GM12878 (cell line): ENCODE data around the gene DPP9. TPM values are rescaled to one million over a fixed set of nuclear protein-coding genes. Genes with fewer than 3 reads are reported as not detected.

ENCODE experiments used
- CBX3 ChIP-seq: fragments of 200-600 bp; sonication (generic); IDR thresholded peaks from 2 replicates; pipeline ENCODE4 v1.6.1; 2016; ENCODE audit warnings: low read depth, borderline replicate concordance
- DPF2 ChIP-seq: fragments of 450-650 bp; IDR thresholded peaks from 2 replicates; pipeline ENCODE4 v1.6.1; 2017; ENCODE audit warnings: mild to moderate bottlenecking
- GABPA ChIP-seq: IDR thresholded peaks from 2 replicates; pipeline ENCODE4 v1.6.1; 2014; ENCODE audit warnings: antibody characterized with exemption, low read depth, mild to moderate bottlenecking, inconsistent platforms
- IKZF2 ChIP-seq, 2 experiments: fragments of 450-650 bp; IDR thresholded peaks; 2 replicates each; pipeline ENCODE4 v1.6.1; 2017; ENCODE audit warnings: mild to moderate bottlenecking in 2 of 2, moderate library complexity in 2 of 2
- JUNB ChIP-seq: IDR thresholded peaks from 2 replicates; pipeline ENCODE4 v1.6.1; 2016; ENCODE audit warnings: antibody characterized with exemption, mild to moderate bottlenecking
- LARP7 ChIP-seq: fragments of 450-650 bp; IDR thresholded peaks from 2 replicates; pipeline ENCODE4 v1.6.1; 2017; ENCODE audit warnings: mild to moderate bottlenecking
- MYB ChIP-seq: fragments of 150-350 bp; IDR thresholded peaks from 2 replicates; pipeline ENCODE4 v1.6.1; 2014; ENCODE audit warnings: mild to moderate bottlenecking, low read depth, low read length, borderline replicate concordance
- NFYA ChIP-seq: IDR thresholded peaks from 2 replicates; pipeline ENCODE4 v1.6.1; 2011; ENCODE audit warnings: low read depth, mild to moderate bottlenecking, low read length, improper control_type of control experiment, borderline replicate concordance
- PAX8 ChIP-seq: fragments of 450-650 bp; IDR thresholded peaks from 2 replicates; pipeline ENCODE4 v1.6.1; 2017; ENCODE audit warnings: mild to moderate bottlenecking, moderate library complexity
- PML ChIP-seq: IDR thresholded peaks from 2 replicates; pipeline ENCODE4 v1.6.1; 2012; ENCODE audit warnings: low read length, inconsistent platforms
- POLR2A ChIP-seq: IDR thresholded peaks from 2 replicates; pipeline ENCODE4 v1.6.1; 2011; ENCODE audit warnings: low read depth, mild to moderate bottlenecking, low read length
- RFX5 ChIP-seq: IDR thresholded peaks from 2 replicates; pipeline ENCODE4 v1.6.1; 2011; ENCODE audit warnings: low read depth, low read length, improper control_type of control experiment
- SIX5 ChIP-seq: IDR thresholded peaks from 2 replicates; pipeline ENCODE4 v1.6.1; 2011; ENCODE audit warnings: mild to moderate bottlenecking, low read depth, low read length, moderate library complexity; ENCODE audit not compliant: severe bottlenecking
- SREBF1 ChIP-seq: IDR thresholded peaks from 2 replicates; pipeline ENCODE4 v1.6.1; 2012; ENCODE audit warnings: mild to moderate bottlenecking, low read length
- SUPT20H ChIP-seq: IDR thresholded peaks from 2 replicates; pipeline ENCODE4 v1.6.1; 2011; ENCODE audit warnings: low read depth, mild to moderate bottlenecking, low read length, moderate library complexity, borderline replicate concordance; ENCODE audit not compliant: control insufficient read depth
- YY1 ChIP-seq: IDR thresholded peaks from 2 replicates; pipeline ENCODE4 v1.6.1; 2011; ENCODE audit warnings: low read depth, mild to moderate bottlenecking, low read length
- ZNF207 ChIP-seq: fragments of 450-650 bp; IDR thresholded peaks from 2 replicates; pipeline ENCODE4 v1.6.1; 2014; ENCODE audit warnings: antibody characterized with exemption, mild to moderate bottlenecking, borderline replicate concordance
- ZNF24 ChIP-seq: fragments of 450-650 bp; IDR thresholded peaks from 2 replicates; pipeline ENCODE4 v1.6.1; 2017; ENCODE audit warnings: antibody characterized with exemption, mild to moderate bottlenecking
- ZZZ3 ChIP-seq: IDR thresholded peaks from 2 replicates; pipeline ENCODE4 v1.6.1; 2011; ENCODE audit warnings: low read depth; ENCODE audit not compliant: control insufficient read depth, insufficient read length
- polyA plus RNA-seq, 11 experiments: library from polyadenylated mRNA; depleted of rRNA in 4 of 11; unstranded in 6 of 11; stranded (reverse) in 5 of 11; fragments of >200 nt; fragmentation: Nextera tagmentation in 4 of 11; fragmentation: Illumina TruSeq in 1 of 11; extraction: Ambion mirVana in 4 of 11; extraction: Trizol in 1 of 11; gene quantifications; 1 replicate in 1 of 11; 2 replicates in 10 of 11; pipeline versions ENCODE4 v1.2.1 to v1.2.3, GENCODE V29; 2011 to 2016; ENCODE audit warnings: inconsistent platforms in 2 of 11, missing spikeins in 2 of 11, low read depth in 1 of 11
- total RNA-seq, 4 experiments: library from RNA; depleted of rRNA in 3 of 4; stranded (reverse); fragments of >200 nt in 3 of 4; fragmentation: Illumina TruSeq in 1 of 4; extraction: Trizol in 1 of 4; gene quantifications; 2 replicates each; pipeline versions ENCODE4 v1.2.1 to v1.2.3, GENCODE V29; 2013 to 2021
- TF ChIP-seq, protein P1 (sequence below): fragments of 150-350 bp; IDR thresholded peaks from 2 replicates; pipeline ENCODE4 v1.6.1; 2016; ENCODE audit warnings: low read depth, low read length
- TF ChIP-seq, protein P2 (sequence below): IDR thresholded peaks from 2 replicates; pipeline ENCODE4 v1.6.1; 2012; ENCODE audit warnings: low read depth, low read length, improper control_type of control experiment
- TF ChIP-seq, protein P3 (sequence below): IDR thresholded peaks from 2 replicates; pipeline ENCODE4 v1.6.1; 2011; ENCODE audit warnings: borderline replicate concordance, low read depth, mild to moderate bottlenecking, moderate library complexity, mixed read lengths, low read length; ENCODE audit not compliant: insufficient read depth; ENCODE audit errors: extremely low read length
- TF ChIP-seq, protein P4 (sequence below): fragments of 450-650 bp; IDR thresholded peaks from 2 replicates; pipeline ENCODE4 v1.6.1; 2014; ENCODE audit warnings: mild to moderate bottlenecking

The DPP9 gene
- total and polyA plus RNA-seq, 10 of the 15 experiments (the other 5 are each of a cell fraction or from before 2014, with no cell fraction given), result 0.64 to 58.6 (median 27.6) TPM

DNA sequence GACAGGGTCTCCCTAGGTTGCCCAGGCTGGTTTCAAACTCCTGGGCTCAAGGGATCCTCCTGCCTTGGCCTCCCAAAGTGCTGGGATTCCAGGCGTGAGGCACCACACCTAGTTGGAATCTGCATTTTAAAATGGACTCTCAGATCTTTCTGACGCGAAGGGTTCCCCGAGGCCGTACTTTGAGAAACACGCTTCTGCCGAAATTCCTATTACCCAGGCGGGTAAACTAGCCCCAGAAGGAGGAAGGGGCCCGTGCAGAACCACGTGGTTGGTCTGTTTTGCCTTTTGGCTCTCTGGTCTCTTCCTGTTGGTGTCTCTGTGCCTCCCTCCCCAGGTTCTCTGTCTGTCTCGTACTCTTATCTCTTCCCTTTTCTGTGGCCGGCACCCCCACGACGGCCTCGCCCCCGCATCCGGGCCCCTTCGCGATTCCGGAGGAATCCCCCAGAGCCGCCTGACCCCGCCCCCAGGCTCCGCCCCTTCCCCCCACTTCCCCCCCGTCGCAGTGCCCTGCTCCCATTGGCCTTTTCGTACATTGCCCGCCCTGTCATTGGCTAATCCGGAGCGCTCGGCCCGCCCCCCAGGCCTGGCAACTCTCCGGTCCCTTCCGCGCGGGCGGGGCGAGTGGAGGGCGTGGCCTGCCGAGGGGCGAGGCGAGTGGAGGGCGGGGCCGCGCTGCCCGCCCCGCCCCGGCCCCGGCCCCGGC, 84.7 kb downstream of the DPP9 start, which contains the start of gene TNFAIP8L1 (continued):
- TF ChIP-seq, protein P1, sequence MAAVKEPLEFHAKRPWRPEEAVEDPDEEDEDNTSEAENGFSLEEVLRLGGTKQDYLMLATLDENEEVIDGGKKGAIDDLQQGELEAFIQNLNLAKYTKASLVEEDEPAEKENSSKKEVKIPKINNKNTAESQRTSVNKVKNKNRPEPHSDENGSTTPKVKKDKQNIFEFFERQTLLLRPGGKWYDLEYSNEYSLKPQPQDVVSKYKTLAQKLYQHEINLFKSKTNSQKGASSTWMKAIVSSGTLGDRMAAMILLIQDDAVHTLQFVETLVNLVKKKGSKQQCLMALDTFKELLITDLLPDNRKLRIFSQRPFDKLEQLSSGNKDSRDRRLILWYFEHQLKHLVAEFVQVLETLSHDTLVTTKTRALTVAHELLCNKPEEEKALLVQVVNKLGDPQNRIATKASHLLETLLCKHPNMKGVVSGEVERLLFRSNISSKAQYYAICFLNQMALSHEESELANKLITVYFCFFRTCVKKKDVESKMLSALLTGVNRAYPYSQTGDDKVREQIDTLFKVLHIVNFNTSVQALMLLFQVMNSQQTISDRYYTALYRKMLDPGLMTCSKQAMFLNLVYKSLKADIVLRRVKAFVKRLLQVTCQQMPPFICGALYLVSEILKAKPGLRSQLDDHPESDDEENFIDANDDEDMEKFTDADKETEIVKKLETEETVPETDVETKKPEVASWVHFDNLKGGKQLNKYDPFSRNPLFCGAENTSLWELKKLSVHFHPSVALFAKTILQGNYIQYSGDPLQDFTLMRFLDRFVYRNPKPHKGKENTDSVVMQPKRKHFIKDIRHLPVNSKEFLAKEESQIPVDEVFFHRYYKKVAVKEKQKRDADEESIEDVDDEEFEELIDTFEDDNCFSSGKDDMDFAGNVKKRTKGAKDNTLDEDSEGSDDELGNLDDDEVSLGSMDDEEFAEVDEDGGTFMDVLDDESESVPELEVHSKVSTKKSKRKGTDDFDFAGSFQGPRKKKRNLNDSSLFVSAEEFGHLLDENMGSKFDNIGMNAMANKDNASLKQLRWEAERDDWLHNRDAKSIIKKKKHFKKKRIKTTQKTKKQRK, result no peak
- TF ChIP-seq DPF2 (no peak), NFYA (no peak), RFX5 (0 out of 2 replicates have a peak, but pooled peaks have one; percentile 26), YY1 (peak; percentile 53), PAX8 (no peak), SIX5 (no peak), ZNF24 (no peak), PML (no peak), GABPA (no peak; the same call in 1 of the 2 replicates), SREBF1 (no peak), JUNB (no peak), CBX3 (no peak), IKZF2 (IDR thresholded peaks at IDR 0.05) (peak; percentile 83 to 87), SUPT20H (no peak), ZZZ3 (no peak), MYB (no peak), POLR2A (peak; percentile 67; the same call in 1 of the 2 replicates), LARP7 (no peak), ZNF207 (peak; percentile 52; the same call in 1 of the 2 replicates)
- TF ChIP-seq, protein P2, sequence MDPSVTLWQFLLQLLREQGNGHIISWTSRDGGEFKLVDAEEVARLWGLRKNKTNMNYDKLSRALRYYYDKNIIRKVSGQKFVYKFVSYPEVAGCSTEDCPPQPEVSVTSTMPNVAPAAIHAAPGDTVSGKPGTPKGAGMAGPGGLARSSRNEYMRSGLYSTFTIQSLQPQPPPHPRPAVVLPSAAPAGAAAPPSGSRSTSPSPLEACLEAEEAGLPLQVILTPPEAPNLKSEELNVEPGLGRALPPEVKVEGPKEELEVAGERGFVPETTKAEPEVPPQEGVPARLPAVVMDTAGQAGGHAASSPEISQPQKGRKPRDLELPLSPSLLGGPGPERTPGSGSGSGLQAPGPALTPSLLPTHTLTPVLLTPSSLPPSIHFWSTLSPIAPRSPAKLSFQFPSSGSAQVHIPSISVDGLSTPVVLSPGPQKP, result peak; percentile 71
- TF ChIP-seq, protein P3, sequence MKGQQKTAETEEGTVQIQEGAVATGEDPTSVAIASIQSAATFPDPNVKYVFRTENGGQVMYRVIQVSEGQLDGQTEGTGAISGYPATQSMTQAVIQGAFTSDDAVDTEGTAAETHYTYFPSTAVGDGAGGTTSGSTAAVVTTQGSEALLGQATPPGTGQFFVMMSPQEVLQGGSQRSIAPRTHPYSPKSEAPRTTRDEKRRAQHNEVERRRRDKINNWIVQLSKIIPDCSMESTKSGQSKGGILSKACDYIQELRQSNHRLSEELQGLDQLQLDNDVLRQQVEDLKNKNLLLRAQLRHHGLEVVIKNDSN, result peak; percentile 72
- TF ChIP-seq, protein P4, sequence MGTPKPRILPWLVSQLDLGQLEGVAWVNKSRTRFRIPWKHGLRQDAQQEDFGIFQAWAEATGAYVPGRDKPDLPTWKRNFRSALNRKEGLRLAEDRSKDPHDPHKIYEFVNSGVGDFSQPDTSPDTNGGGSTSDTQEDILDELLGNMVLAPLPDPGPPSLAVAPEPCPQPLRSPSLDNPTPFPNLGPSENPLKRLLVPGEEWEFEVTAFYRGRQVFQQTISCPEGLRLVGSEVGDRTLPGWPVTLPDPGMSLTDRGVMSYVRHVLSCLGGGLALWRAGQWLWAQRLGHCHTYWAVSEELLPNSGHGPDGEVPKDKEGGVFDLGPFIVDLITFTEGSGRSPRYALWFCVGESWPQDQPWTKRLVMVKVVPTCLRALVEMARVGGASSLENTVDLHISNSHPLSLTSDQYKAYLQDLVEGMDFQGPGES, result no peak
